K562 (cell line): ENCODE measurements around the gene SLC29A2. TPM values are rescaled to one million over a fixed set of nuclear protein-coding genes. Genes with fewer than 3 reads are reported as not detected.

ENCODE experiments used
- FOS ChIP-seq: IDR thresholded peaks from 3 replicates; pipeline ENCODE4 v1.6.1; 2011; ENCODE audit not compliant: insufficient read length; ENCODE audit errors: extremely low read depth
- HDGF ChIP-seq: fragments of 450-650 bp; IDR thresholded peaks from 2 replicates; pipeline ENCODE4 v1.6.1; 2016
- NCOA6 ChIP-seq: fragments of 450-650 bp; IDR thresholded peaks from 2 replicates; pipeline ENCODE4 v1.6.1; 2017; ENCODE audit warnings: mild to moderate bottlenecking
- RBM25 ChIP-seq: fragments of 200-400 bp; formaldehyde crosslinking; IDR thresholded peaks from 2 replicates; pipeline ENCODE4 v1.6.1; 2018; ENCODE audit warnings: low read length, low read depth, moderate library complexity; ENCODE audit not compliant: severe bottlenecking
- SRSF3 ChIP-seq: fragments of 200-400 bp; formaldehyde crosslinking; IDR thresholded peaks from 2 replicates; pipeline ENCODE4 v1.6.1; 2016; ENCODE audit warnings: mild to moderate bottlenecking, low read length, moderate library complexity; ENCODE audit not compliant: insufficient read depth
- TEAD2 ChIP-seq: fragments of 450-650 bp; IDR thresholded peaks from 2 replicates; pipeline ENCODE4 v1.6.1; 2016; ENCODE audit warnings: missing genetic modification characterization, control low read depth, missing compliant biosample characterization
- ZNF124 ChIP-seq: sonication (generic); formaldehyde crosslinking; IDR thresholded peaks from 2 replicates; pipeline ENCODE4 v1.8.1; 2022; ENCODE audit warnings: missing genetic modification reagents
- ZNF316 ChIP-seq: fragments of 450-650 bp; IDR thresholded peaks from 2 replicates; pipeline ENCODE4 v1.6.1; 2016
- polyA plus RNA-seq, 8 experiments: library from polyadenylated mRNA; depleted of rRNA in 4 of 8; stranded (reverse) in 5 of 8; unstranded in 3 of 8; fragments of >200 nt; fragmentation: Nextera tagmentation in 2 of 8; fragmentation: Illumina TruSeq in 1 of 8; extraction: Ambion mirVana in 2 of 8; extraction: Trizol in 1 of 8; gene quantifications; 2 replicates each; pipeline versions ENCODE4 v1.2.1 to v1.2.3, GENCODE V29; 2011 to 2014; ENCODE audit warnings: inconsistent platforms in 1 of 8, missing spikeins in 1 of 8
- total RNA-seq, 7 experiments: library from RNA; depleted of rRNA in 6 of 7; stranded (reverse); fragments of >200 nt in 6 of 7; fragmentation: Illumina TruSeq in 2 of 7; extraction: Trizol in 2 of 7; gene quantifications; 2 replicates each; pipeline versions ENCODE4 v1.2.1 to v1.2.3, GENCODE V29; 2011 to 2021; ENCODE audit warnings: low replicate concordance in 1 of 7
- TF ChIP-seq, protein P1 (sequence below): fragments of 250-450 bp; sonication (Bioruptor Pico); IDR thresholded peaks from 2 replicates; pipeline ENCODE4 v1.8.0; 2021; ENCODE audit warnings: borderline replicate concordance, mild to moderate bottlenecking, moderate library complexity; ENCODE audit not compliant: poor library complexity, severe bottlenecking
- TF ChIP-seq, protein P2 (sequence below): fragments of 450-650 bp; formaldehyde crosslinking; IDR thresholded peaks from 2 replicates; pipeline ENCODE4 v1.4.0; 2020; ENCODE audit warnings: mild to moderate bottlenecking, moderate library complexity
- TF ChIP-seq, protein P3 (sequence below): fragments of 200-600 bp; sonication (generic); IDR thresholded peaks from one replicate; pipeline ENCODE4 v1.6.1; 2012; ENCODE audit warnings: mild to moderate bottlenecking, low read depth, low read length, inconsistent platforms

Gene SLC29A2
- total and polyA plus RNA-seq, 9 of the 15 experiments (the other 6 are each of a cell fraction or from before 2014, with no cell fraction given) = 2.4 to 48.6 (median 14.2) TPM

DNA sequence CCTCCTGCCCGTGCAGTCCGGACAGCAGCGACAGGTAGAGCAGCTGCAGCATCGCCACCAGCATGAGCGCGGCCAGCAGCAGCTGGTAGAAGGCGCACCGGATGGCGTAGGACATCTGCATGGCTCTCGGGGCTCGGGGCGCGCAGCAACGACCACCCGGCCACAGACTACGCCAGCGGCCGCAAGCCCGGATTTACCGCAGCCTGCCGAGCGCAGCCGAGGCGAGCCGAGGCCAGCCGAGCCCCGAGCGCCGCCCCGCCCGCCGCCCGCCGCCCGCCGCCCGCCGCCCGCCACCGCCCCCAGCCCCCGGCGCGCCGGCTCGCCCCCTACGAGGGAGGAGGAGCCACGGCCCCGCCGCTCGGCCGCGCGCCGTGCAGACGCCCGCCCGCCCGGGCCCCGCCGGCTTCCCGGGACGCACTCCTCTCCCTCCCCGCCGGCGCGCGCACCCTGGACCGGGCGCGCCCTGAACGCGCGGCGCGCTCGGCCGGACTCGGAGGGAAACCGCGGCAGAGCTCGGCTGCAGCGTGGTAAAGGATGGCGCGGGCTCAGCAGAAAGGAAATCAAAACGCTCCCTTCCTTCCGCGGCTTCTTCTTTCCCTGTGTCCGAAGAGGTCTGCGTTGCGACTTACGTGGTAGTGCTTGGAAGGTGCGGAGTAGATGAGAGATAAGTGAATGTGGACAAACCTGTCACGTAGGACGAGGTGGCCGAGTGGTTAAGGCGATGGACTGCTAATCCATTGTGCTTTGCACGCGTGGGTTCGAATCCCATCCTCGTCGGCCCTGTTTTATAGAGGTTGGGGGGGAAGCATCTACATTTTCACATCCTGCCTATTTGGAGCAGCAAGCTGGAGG, 23.9 kb downstream of the SLC29A2 start, which contains the start of gene B4GAT1 (continued):
- TF ChIP-seq, protein P1, sequence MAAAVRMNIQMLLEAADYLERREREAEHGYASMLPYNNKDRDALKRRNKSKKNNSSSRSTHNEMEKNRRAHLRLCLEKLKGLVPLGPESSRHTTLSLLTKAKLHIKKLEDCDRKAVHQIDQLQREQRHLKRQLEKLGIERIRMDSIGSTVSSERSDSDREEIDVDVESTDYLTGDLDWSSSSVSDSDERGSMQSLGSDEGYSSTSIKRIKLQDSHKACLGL (CRISPR knock-in tag) = no peak
- TF ChIP-seq FOS = no peak
- TF ChIP-seq ZNF124 (CRISPR knock-in tag) = no peak
- TF ChIP-seq HDGF = no peak
- no peak for TF ChIP-seq ZNF316
- TF ChIP-seq, protein P2, sequence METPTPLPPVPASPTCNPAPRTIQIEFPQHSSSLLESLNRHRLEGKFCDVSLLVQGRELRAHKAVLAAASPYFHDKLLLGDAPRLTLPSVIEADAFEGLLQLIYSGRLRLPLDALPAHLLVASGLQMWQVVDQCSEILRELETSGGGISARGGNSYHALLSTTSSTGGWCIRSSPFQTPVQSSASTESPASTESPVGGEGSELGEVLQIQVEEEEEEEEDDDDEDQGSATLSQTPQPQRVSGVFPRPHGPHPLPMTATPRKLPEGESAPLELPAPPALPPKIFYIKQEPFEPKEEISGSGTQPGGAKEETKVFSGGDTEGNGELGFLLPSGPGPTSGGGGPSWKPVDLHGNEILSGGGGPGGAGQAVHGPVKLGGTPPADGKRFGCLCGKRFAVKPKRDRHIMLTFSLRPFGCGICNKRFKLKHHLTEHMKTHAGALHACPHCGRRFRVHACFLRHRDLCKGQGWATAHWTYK (CRISPR knock-in tag) = no peak
- TF ChIP-seq RBM25 = no peak
- no peak for TF ChIP-seq TEAD2
- TF ChIP-seq, protein P3, sequence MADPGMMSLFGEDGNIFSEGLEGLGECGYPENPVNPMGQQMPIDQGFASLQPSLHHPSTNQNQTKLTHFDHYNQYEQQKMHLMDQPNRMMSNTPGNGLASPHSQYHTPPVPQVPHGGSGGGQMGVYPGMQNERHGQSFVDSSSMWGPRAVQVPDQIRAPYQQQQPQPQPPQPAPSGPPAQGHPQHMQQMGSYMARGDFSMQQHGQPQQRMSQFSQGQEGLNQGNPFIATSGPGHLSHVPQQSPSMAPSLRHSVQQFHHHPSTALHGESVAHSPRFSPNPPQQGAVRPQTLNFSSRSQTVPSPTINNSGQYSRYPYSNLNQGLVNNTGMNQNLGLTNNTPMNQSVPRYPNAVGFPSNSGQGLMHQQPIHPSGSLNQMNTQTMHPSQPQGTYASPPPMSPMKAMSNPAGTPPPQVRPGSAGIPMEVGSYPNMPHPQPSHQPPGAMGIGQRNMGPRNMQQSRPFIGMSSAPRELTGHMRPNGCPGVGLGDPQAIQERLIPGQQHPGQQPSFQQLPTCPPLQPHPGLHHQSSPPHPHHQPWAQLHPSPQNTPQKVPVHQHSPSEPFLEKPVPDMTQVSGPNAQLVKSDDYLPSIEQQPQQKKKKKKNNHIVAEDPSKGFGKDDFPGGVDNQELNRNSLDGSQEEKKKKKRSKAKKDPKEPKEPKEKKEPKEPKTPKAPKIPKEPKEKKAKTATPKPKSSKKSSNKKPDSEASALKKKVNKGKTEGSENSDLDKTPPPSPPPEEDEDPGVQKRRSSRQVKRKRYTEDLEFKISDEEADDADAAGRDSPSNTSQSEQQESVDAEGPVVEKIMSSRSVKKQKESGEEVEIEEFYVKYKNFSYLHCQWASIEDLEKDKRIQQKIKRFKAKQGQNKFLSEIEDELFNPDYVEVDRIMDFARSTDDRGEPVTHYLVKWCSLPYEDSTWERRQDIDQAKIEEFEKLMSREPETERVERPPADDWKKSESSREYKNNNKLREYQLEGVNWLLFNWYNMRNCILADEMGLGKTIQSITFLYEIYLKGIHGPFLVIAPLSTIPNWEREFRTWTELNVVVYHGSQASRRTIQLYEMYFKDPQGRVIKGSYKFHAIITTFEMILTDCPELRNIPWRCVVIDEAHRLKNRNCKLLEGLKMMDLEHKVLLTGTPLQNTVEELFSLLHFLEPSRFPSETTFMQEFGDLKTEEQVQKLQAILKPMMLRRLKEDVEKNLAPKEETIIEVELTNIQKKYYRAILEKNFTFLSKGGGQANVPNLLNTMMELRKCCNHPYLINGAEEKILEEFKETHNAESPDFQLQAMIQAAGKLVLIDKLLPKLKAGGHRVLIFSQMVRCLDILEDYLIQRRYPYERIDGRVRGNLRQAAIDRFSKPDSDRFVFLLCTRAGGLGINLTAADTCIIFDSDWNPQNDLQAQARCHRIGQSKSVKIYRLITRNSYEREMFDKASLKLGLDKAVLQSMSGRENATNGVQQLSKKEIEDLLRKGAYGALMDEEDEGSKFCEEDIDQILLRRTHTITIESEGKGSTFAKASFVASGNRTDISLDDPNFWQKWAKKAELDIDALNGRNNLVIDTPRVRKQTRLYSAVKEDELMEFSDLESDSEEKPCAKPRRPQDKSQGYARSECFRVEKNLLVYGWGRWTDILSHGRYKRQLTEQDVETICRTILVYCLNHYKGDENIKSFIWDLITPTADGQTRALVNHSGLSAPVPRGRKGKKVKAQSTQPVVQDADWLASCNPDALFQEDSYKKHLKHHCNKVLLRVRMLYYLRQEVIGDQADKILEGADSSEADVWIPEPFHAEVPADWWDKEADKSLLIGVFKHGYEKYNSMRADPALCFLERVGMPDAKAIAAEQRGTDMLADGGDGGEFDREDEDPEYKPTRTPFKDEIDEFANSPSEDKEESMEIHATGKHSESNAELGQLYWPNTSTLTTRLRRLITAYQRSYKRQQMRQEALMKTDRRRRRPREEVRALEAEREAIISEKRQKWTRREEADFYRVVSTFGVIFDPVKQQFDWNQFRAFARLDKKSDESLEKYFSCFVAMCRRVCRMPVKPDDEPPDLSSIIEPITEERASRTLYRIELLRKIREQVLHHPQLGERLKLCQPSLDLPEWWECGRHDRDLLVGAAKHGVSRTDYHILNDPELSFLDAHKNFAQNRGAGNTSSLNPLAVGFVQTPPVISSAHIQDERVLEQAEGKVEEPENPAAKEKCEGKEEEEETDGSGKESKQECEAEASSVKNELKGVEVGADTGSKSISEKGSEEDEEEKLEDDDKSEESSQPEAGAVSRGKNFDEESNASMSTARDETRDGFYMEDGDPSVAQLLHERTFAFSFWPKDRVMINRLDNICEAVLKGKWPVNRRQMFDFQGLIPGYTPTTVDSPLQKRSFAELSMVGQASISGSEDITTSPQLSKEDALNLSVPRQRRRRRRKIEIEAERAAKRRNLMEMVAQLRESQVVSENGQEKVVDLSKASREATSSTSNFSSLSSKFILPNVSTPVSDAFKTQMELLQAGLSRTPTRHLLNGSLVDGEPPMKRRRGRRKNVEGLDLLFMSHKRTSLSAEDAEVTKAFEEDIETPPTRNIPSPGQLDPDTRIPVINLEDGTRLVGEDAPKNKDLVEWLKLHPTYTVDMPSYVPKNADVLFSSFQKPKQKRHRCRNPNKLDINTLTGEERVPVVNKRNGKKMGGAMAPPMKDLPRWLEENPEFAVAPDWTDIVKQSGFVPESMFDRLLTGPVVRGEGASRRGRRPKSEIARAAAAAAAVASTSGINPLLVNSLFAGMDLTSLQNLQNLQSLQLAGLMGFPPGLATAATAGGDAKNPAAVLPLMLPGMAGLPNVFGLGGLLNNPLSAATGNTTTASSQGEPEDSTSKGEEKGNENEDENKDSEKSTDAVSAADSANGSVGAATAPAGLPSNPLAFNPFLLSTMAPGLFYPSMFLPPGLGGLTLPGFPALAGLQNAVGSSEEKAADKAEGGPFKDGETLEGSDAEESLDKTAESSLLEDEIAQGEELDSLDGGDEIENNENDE = no peak
- no peak for TF ChIP-seq SRSF3
- TF ChIP-seq NCOA6 = no peak
